NCI-H748 (cell line): ENCODE data around the gene ACTG1.

Source experiments
- DNase-seq: peaks from one replicate; lab custom pipeline; 2025; ENCODE audit not compliant: unreplicated experiment; lab: John Stamatoyannopoulos, UW

The ACTG1 gene

GRCh38 chr17:81545160-81545949, 32.8 kb upstream of the ACTG1 start:
- DNase-seq = no peak

- DNase-seq = no peak
Measured at GRCh38 chr17:81544281-81544974, 31.8 kb upstream of the ACTG1 start.

- DNase-seq = no peak
Measured at GRCh38 chr17:81543756-81544155, 31.2 kb upstream of the ACTG1 start.

- DNase-seq = no peak
Measured at GRCh38 chr17:81543339-81543675, 30.7 kb upstream of the ACTG1 start.

GRCh38 chr17:81542431-81543338, 30.1 kb upstream of the ACTG1 start:
- DNase-seq = no peak

- DNase-seq = no peak
Measured at GRCh38 chr17:81541123-81541522, 28.5 kb upstream of the ACTG1 start.

- DNase-seq = no peak
Measured at GRCh38 chr17:81540676-81541027, 28.1 kb upstream of the ACTG1 start.

GRCh38 chr17:81539961-81540675, 27.5 kb upstream of the ACTG1 start:
- no peak for DNase-seq

GRCh38 chr17:81539571-81539900, 26.9 kb upstream of the ACTG1 start:
- DNase-seq = no peak

GRCh38 chr17:81538651-81539570, 26.3 kb upstream of the ACTG1 start:
- DNase-seq = no peak

- peak; percentile 92 for DNase-seq
Measured at GRCh38 chr17:81537856-81538555, 25.4 kb upstream of the ACTG1 start.

GRCh38 chr17:81537343-81537855, 24.8 kb upstream of the ACTG1 start:
- peak; percentile 90 for DNase-seq

GRCh38 chr17:81536299-81537290, 24.0 kb upstream of the ACTG1 start:
- DNase-seq = no peak

GRCh38 chr17:81535480-81536298, 23.1 kb upstream of the ACTG1 start:
- no peak for DNase-seq

- DNase-seq = no peak
Measured at GRCh38 chr17:81535007-81535328, 22.4 kb upstream of the ACTG1 start.

- peak; percentile 62 for DNase-seq
Measured at GRCh38 chr17:81534157-81535006, 21.8 kb upstream of the ACTG1 start.
